ENCODE measurements around the gene OBP2B.

OBP2B gene

DNA sequence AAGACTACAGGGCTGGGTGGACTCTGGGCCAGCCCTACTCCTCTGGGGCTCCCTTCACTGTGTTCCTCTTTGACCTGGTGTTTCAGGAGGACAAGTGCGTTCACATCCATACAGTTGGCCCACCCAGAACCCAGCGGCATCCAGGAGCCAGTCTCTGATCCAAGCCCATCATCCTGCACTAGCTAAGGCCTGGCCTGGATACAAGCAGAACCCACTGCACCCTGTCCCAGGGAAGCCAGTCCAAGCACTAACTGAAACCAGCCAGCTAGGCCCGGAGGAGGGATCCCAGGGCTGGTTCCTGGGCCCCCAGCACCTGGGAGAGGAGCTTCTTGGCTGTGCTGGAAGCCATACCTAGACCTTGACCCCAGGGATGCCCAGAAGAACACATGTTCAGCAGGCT, 41.3 kb downstream of the OBP2B start:
- TF ChIP-seq, protein P1, sequence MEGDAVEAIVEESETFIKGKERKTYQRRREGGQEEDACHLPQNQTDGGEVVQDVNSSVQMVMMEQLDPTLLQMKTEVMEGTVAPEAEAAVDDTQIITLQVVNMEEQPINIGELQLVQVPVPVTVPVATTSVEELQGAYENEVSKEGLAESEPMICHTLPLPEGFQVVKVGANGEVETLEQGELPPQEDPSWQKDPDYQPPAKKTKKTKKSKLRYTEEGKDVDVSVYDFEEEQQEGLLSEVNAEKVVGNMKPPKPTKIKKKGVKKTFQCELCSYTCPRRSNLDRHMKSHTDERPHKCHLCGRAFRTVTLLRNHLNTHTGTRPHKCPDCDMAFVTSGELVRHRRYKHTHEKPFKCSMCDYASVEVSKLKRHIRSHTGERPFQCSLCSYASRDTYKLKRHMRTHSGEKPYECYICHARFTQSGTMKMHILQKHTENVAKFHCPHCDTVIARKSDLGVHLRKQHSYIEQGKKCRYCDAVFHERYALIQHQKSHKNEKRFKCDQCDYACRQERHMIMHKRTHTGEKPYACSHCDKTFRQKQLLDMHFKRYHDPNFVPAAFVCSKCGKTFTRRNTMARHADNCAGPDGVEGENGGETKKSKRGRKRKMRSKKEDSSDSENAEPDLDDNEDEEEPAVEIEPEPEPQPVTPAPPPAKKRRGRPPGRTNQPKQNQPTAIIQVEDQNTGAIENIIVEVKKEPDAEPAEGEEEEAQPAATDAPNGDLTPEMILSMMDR (IDR thresholded peaks at IDR 0.05; ENCODE audit: low read depth, low read length): no peak

DNA sequence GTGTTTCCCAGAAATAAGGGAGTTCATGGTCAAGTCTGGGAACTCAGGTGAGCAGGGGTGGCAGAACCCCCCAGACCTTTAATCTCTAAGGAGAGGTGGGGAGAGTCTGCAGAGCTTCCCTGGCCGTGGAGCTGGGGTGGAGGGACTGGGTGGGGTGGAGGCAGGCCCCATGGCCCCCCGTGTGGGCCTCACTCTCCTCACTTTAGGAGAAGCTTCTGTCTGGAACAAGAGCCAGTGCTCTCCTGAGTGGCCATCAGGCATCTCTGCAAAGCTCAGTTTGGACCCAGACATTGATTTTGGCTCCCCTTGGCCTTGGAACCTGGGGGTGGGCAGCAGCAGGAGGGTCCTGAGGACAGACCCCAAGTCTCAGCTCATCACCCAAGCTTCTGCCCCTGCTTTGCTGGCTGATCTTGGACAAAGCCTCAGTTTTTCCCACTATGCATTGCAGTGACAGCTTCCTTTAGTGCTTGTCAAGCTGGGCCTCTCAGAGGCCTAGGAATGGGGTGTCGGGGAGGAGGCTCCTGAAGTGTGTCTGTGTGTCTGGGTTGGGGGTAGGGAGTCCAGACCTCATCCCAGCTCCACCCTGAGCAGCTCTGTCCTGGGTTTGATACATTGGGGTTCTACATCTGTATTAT, 41.8 kb downstream of the OBP2B start:
- no peak overlapping the region for H3K4me3 ChIP-seq (ENCODE audit: low read depth, low read length)
- TF ChIP-seq, protein P1 (IDR thresholded peaks at IDR 0.05; ENCODE audit: low read depth, low read length): no peak

More for the DNA sequence above, 41.3 kb downstream of the OBP2B start:
- no peak overlapping the region for H3K4me3 ChIP-seq (ENCODE audit: low read depth, low read length)

DNA sequence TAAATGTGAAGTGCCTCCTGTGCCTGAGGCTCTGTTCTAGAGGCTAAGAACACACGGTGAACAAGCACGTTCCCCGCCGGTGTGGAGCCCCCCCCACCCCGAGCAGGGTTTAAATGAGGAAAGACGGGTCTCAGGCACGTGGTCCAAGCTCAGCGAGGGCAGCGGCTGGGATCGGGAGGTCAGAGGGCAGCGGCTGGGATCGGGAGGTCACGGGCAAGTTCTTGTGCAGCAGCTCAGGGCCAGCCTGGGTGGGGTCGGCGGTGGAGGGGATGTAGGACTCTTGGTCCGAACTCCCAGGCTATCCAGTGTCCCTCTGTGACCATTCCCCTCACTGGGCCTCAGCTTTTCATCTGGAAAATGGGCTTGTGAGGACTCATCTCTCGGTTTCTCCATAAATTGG, 42.7 kb downstream of the OBP2B start:
- H3K4me3 ChIP-seq (ENCODE audit: low read depth, low read length): no peak overlapping the region
- TF ChIP-seq, protein P1 (IDR thresholded peaks at IDR 0.05; ENCODE audit: low read depth, low read length): no peak

DNA sequence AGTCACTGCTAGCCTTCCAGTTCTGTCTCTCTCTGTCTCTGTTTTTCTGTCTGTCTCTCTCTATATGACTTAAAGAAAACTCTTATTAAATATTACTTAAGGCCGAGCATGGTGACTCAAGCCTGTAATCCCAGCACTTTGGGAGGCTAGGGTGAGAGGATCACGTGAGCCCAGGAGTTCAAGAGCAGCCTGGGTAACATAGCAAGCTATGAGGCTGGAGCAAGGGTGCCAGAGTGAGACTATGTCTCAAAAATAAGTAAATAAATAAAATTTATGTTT, 43.7 kb downstream of the OBP2B start:
- TF ChIP-seq, protein P1 (IDR thresholded peaks at IDR 0.05; ENCODE audit: low read depth, low read length): no peak
- H3K4me3 ChIP-seq (ENCODE audit: low read depth, low read length): no peak overlapping the region

DNA sequence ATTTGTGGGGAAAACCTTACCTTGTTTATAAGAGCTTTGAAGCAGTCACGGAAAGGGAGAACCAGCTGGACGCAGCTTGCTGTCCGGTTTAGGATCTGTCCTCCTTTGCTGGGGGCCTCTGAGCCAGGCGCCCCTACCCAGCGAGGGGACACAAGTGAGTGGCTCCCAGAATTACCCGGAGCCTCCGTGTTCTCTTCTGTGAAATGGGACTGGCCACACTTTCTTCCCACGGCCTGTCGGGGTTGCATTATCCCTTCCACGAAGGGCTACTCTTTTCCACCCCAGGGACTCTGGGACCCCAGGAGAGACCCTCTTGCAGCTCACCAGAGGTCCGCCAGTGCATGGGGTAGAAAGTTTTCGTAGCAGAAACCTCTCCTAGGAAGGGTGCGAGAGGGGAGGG, 44.9 kb downstream of the OBP2B start:
- TF ChIP-seq, protein P1 (IDR thresholded peaks at IDR 0.05; ENCODE audit: low read depth, low read length): no peak

DNA sequence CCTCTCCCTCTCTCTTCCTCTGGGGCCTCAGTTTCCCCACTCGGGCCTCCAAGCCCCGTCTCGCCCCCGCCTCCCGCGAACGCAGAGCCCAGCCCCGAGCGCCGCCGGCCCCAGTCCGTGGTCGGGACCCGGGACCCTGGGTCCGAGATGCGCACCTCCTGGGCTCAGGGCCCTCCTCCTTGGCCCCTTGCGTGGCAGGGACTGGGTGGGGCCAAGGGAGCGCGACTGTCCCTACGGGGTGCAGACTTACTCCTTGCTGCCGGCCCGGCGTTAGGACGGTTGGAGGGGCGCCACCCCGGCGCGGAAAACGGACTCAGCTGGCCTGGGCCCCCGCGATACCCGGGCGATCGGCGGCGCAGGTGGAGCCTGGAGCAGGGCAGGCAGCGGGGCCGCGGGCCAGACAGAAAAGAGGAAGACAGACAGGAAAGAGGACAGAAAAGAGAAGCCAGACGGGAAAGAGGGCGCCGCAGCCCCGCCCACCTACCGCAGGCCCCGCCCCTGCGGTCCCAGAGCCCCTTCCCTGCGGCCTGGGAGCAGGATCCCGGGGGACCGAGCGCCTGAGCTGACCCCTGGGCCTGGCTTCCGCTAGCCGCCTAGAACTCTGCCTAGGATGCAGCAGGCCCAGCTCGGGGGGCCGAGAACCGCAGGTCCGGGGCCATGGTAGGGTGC, 45.4 kb downstream of the OBP2B start, which contains the start of gene GBGT1:
Gene GBGT1 (minus strand): TSS at position 411 of the 669 bp plus-strand sequence. CDS start 1,502 bp downstream, outside the sequence.
- H3K4me3 ChIP-seq (ENCODE audit: low read depth, low read length): peak within 1 kb of the TSS; percentile 56
- TF ChIP-seq, protein P1 (IDR thresholded peaks at IDR 0.05; ENCODE audit: low read depth, low read length): no peak

More for the DNA sequence above, 44.9 kb downstream of the OBP2B start:
- H3K4me3 ChIP-seq (ENCODE audit: low read depth, low read length): peak overlapping the region; percentile 56

DNA sequence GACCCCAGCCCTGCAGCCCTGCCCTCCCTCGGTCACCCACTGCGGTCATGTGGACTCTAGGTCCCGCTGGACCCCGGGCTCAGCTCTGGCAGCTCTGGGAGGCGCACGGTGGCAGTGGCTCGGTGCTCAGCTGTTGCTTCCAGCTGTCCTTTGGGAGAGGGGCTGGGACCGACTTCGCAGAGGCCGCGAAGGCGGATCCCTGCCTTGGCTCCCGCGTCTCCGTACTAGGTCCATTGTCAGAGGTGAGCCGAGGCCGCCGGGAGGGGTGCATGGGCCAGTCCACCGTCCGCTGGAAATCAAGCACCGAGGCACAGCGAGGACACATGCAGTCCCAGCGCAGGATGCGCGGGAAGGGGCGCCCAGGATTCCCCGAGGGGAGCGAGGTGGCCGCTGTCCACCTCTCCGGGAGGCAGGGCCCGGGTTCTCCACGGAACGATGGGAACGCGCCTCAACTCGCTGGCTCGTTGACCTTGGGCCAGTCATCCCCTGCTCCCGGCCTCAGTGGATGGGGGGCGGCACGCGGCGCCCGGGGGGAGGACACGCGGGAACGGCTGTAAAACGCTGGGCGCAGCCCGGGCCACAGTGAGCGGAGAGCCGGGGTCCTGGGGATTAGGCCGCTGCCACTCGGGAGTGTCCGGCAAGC, 46.1 kb downstream of the OBP2B start:
- TF ChIP-seq, protein P1 (IDR thresholded peaks at IDR 0.05; ENCODE audit: low read depth, low read length): no peak
- peak overlapping the region; percentile 56 for H3K4me3 ChIP-seq (ENCODE audit: low read depth, low read length)

All from WI38 (cell line).